ENCODE measurements around the gene PAK4. TPM values are rescaled to one million over a fixed set of nuclear protein-coding genes. Genes with fewer than 3 reads are reported as not detected.
"Not testable (repeated sequence)": the region's sequence is repeated elsewhere in the genome, so short reads cannot be mapped to it uniquely, and the experiment has no call there.

Gene PAK4
- total RNA-seq, 1 donor from 2014 or later = 0.82 TPM

DNA sequence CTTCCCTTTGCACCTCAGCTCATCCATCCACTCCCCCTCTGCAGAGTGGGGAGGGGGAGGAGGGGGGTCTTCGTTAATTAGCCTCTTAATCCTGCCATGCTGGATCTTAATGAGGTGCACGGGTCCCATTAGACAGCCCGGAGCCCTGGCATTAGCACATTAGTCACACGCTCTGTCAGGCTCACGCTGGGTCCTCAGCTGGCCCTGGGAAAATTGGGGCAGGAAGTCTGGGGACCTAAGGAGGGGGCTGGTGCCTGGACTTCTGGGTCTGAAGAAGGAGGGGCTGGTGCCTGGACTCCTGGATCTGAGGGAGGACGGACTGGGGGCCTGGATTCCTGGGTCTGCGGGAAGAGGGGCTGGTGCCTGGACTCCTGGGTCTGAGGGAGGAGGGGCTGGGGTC lies 70.7 kb downstream of the PAK4 start:
- DNase-seq (ENCODE audit: low spot score in 2 of 2) (no peak), FAIRE-seq (no peak)

DNA sequence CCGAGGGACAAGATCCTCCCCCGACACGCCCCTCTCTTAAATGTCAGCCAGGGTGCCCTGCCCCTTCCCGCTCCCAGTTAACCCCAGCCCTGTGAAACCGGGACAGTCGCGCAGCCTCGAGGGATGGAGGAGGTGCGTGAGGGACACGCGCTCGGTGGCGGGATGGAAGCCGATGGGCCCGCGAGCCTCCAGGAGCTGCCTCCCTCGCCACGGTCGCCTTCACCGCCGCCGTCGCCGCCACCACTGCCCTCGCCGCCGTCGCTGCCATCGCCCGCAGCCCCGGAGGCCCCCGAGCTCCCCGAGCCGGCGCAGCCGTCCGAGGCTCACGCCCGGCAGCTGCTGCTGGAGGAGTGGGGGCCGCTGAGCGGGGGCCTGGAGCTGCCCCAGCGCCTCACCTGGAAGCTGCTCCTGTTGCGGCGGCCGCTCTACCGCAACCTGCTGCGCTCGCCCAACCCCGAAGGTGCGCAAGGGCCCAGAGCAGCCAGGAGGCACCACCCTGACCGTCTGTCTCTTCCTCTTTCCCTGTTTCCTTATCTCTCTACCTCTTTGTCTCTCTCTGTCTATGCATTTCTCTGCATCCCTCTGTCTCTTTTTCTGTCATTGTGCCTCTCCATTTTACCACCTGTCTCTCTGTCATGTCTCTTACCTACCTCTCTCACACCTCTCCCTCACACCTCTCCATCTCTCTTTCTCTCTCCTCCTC lies 71.4 kb downstream of the PAK4 start, which contains the start of gene NCCRP1:
NCCRP1 (plus strand) TSS at position 105 of the 703 bp plus-strand sequence; CDS start at position 124, 19 bp downstream.
- no peak for DNase-seq (ENCODE audit: low spot score in 2 of 2)
- no peak for FAIRE-seq

DNA sequence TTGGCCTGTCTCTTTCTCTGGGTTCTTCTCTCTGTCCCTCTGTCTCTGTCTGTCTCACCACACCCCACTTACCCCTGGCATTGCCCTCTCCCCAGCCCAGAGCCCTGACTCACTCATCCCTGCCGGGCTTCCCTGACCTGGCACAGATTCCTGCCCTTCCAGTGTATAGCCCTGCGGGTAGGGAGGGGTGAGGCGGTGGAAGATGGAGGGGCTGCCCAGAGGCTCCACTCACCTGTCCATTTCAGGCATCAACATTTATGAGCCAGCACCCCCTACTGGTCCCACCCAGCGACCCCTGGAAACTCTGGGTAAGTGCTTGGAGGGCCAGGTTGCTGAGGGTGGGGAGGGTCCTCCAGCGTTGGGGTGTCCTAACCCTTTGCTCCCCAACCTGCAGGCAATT lies 72.2 kb downstream of the PAK4 start:
- FAIRE-seq = no peak
- no peak for DNase-seq (ENCODE audit: low spot score in 2 of 2)

DNA sequence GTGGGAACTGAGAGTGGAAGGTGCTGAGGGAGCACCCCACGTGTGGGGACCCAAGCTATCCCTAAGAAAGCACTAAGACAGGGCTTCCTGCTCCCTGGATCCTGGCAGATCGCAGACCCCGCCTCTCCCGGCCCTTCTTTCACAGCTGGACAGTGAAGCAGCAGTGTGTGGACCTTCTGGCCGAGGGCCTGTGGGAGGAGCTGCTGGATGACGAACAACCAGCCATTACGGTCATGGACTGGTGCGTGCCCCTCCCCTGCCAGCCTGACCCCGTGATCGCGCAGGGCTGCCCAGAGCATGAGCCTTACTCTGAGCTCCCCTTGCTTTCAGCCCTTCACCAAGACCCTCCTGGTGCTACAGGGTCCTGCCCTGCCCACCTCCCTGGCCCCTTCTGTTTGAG lies 73.4 kb downstream of the PAK4 start:
- DNase-seq (ENCODE audit: low spot score in 2 of 2) (peak; percentile 62 to 78), FAIRE-seq (no peak)

DNA sequence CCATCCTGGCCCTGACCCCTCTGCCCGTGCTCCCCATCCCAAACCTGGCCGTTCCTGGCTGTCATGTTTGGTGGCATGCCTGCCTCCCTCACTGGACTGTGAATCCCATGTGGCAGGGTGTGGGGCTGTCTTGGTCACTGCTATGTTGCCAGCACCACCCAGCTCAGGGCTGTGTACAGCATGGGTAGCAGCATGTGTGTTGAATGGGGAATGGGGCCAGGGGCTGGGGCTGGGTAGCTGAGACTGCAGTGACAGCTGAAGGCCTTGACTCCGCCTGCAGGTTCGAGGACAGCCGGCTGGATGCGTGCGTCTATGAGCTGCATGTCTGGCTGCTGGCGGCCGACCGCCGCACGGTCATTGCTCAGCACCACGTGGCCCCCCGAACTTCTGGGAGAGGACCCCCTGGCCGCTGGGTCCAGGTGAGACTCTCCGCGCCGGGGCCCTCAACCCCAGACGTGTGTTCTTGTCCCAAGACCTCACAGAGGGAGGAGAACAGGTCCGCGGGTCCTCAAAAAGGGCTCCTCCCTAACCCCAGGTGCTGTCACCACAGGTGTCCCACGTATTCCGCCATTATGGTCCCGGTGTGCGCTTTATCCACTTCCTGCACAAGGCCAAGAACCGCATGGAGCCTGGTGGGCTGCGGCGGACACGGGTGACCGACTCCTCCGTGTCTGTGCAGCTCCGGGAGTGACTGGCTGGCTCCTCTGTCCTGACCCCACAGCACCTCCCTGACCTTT lies 74.6 kb downstream of the PAK4 start:
- DNase-seq (ENCODE audit: low spot score in 2 of 2) (no peak), FAIRE-seq (no peak)

DNA sequence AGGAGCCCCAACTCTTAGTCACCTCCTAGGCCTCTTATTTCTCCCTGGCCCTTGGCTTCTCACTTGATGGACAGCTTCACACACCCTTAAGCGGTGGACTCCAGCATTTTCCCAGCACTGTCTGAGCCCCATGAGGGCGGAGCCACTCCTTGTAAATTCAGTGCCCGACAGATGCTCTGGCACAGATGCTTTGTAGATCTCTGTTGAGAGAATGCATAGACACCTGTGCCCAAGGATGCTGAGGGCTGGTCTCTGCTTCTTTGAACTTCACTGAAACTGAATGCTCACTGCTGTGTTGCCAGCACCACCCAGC lies 75.2 kb downstream of the PAK4 start:
- FAIRE-seq (no peak), DNase-seq (ENCODE audit: low spot score in 2 of 2) (no peak)

DNA sequence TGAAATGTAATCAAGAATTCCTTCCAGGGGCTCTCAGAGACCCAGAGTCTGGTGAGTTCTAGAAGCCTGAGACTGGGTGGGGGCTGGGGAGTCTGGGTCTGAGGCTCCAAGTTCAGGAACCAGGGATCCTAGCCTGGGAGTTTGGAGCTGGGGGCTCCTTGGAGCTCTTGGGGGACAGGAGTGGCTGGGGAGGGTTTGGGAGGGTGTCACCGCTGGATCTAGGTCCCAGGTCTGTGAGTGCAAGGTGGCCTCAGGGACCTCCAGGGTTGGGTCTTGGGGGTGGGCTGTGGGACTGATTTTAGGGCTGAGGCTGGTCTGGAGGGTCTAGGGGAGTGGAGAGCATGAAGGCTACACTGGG lies 77.4 kb downstream of the PAK4 start:
- FAIRE-seq (no peak), DNase-seq (ENCODE audit: low spot score in 2 of 2) (no peak)

DNA sequence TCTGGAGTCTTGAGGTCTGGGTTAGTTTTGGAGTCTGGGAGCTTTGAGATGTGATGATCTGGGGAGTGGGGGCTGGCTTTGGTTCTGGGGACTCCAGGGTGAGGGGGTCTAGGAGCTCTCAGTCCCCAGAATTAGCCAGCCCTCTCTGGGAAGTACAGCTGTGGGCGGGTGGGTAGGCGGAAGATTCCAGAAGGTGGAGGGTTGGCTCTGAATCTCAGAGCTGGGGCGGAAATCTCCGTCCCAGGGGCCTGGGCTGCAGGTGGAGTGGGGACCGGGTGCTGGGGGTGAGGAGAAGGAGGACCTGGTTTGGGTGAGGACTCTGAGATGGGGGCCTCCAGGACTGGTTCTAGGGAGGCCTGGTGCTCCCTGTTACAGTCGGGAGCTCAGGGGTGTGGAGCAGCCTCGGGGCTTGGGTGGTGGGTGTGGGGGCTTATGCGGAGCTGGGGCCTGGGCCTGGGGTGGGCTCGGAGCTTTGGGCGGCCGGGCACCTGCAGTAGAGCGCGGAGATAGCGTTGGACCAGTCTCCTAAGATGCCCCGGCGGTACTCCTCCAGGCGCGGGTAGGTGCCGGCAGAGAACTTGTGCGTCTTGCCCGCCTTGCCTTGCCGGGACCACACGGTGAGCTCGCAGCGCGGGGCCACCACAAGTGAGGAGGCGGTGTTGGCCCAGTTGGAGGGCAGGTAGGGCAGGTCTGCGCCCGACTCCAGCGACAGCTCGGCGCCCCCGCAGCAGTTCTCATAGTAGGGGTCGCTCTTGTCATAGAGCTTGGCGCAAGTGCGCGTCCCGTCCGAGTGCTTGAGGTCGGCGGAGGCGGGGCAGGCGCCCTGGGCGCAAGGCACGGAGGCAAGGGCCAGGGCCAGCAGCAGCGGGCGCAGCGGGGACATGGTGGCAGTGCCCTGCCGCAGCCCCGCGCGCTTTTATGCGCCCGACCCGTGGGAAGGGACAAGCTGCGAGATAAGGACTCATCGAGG lies 78.1 kb downstream of the PAK4 start, which contains the start of gene SYCN:
SYCN (minus strand) TSS at position 892 of the 970 bp plus-strand sequence; CDS start at position 883, 9 bp downstream.
- FAIRE-seq (no peak), DNase-seq (ENCODE audit: low spot score in 2 of 2) (no peak)

DNA sequence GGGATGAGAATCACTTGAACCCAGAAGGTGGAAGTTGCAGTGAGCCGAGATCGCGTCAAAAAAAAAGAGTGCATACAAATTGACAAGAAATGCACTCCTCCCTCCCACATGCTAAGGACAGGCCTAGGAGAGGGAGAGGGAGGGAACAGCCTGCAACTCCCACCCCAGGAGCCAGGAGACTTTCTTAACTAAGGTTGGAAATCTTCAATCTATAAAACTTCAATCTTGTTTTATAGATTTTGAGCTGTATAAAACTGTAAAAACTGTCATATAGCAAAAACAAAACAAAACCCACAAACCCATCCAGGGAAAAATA lies 79.8 kb downstream of the PAK4 start:
- FAIRE-seq (no peak), DNase-seq (ENCODE audit: low spot score in 2 of 2) (no peak)

DNA sequence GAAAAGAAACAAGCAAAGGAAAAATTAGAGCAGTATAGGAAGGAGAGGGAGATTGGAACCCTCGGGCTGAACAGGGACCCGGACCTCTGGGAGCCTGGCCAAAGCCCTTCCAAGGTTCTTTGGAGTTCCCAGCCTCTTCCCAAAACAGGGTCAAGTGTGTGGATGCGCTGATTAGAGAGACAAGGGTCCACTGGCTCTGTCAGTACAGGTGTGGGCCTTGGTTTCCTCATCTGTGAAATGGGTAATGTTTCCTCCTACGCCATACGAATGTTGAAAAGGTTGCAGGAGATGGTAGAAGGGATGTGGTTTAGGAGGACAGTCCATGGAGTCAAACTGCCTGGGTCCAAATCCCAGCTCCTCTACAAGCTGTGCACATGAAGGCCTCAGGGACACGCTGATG lies 80.5 kb downstream of the PAK4 start:
- no peak for FAIRE-seq
- no peak for DNase-seq (ENCODE audit: low spot score in 2 of 2)

DNA sequence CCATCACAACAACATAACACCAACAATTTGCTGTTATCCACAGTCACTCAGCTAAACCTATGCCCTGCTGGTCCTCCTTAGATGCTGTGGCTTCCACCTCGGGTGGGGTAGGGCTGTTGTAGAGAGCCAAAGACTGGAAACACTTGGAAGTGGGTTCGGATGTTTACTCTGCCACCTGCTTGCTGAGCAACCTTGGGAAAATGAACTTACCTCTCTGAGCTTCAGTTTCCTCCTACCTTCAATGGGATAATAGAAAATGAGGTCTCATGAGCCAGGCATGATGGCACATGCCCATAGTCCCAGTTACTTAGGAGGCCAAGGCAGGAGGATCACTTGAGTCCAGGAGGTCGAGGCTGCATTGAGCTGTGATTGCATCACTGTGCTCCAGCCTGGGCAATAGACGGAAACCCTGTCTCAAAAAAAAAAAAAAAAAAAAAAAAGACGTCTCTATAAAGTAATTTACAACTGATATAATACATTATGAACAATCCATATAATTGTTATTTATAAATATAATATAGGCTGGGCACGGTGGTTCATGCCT lies 81.8 kb downstream of the PAK4 start:
- FAIRE-seq (no peak), DNase-seq (ENCODE audit: low spot score in 2 of 2) (no peak)

DNA sequence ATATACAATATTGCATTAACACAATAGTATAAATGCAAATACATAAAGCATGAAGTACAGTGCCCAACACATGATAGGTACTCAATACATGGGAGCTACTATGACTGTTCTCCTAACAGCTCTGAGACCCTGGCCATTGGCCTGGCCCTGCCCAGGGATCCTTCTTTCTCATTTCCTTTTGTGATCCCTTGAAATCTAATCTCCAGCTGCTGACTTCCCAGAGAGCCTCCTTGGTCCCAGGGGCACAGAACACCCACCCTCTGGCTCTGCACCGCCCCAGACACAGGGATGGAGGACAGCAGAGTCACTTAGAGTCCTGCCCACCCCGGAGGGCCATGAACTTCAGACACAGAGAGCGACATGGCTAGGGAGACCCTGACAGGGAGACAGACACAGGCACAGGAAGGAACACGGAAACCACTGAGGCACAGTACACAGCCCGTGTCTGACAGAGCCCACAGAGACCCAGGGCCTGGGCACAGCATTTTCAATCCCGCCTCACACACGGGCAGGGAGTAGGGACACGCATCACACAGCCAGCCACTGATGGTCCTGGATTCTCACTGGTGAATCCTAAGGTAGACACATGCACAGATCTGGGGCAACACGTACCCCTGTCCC lies 82.7 kb downstream of the PAK4 start:
- FAIRE-seq (no peak), DNase-seq (ENCODE audit: low spot score in 2 of 2) (no peak)

DNA sequence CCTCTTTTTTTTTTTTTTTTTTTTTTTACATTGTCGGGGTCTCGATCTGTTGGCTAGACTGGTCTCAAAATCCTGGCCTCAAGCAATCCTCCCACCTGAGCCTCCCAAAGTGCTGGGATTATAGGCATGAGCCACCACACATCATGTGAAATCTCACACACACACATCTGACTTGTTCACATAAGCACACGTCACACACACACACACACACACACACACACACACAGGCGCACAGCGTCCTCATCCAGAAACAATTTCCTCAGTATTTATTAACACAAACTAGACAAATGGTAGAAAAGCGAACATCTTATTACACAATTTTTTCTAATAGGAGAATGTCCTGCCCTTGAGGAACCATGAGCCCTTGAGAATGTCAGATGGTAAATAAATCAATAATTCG lies 83.6 kb downstream of the PAK4 start:
- no peak for FAIRE-seq

DNA sequence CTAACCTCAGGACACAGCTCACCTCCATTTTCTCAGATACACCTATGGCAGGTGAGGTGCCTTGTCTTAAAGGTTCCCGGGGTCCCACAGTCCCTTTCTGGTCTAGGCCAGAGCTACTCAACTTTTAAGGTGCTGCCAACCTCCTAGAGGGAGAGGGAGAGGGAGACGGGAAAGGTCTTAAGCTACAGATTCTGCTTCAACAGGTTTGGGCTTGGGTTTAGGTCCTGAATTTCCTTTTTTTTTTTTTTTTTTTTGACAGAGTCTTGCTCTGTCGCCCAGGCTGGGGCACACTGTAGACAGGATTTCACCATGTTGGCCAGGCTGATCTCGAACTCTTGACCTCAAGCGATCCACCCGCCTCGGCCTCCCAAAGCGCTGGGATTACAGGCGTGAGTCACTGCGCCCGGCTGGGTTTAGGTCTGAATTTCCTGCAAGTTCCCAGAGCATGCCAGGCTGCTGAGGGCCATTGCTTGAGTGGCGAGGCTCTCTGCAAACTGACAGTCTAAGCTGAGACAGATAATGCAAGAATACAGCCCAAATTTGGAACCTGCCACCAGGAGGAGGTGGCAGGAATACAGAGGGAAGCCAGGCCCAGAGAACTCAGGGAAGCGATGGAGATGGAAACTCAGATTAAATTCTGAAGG lies 86.3 kb downstream of the PAK4 start:
- DNase-seq (ENCODE audit: low spot score in 2 of 2) (no peak), FAIRE-seq (no peak)

More for the DNA sequence above, 83.6 kb downstream of the PAK4 start:
- DNase-seq (ENCODE audit: low spot score in 2 of 2) = no peak

DNA sequence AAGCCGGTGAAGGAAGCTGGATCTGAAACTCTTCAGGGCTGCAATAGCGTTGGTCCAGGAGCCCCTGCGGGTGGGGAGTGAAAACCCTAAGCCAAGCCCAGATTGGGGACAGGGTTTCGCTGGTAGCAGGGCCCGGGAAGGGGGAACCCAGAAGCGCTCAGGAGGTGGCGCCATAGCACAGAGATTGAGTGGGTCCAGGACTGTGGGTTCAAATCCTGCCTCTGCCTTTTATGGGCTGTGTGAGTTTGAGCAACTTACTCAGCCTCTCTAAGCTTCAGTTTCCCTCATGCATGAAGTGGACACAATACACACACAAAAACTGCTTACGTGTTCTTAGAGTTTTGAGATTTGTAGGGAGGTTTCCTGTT lies 86.8 kb downstream of the PAK4 start:
- DNase-seq (ENCODE audit: low spot score in 2 of 2) (no peak), FAIRE-seq (no peak)

DNA sequence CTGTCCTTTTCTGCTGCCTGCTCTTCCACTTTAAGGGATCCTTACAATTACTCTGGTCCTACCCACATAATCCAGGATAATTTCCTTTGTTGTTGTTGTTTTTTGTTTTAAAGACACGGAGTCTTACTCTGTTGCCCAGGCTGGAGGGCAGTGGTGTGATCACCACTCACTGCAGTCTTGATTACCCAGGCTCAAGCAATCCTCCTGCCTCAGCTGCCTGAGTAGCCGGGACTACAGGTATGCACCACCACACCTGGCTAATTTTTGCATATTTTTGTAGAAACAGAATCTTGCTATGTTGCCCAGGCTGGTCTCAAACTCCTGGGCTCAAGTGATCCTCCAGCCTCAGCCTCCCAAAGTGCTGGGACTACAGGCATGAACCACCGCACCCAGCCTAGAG lies 89.7 kb downstream of the PAK4 start:
- not testable (repeated sequence) for DNase-seq (ENCODE audit: low spot score in 2 of 2); FAIRE-seq

DNA sequence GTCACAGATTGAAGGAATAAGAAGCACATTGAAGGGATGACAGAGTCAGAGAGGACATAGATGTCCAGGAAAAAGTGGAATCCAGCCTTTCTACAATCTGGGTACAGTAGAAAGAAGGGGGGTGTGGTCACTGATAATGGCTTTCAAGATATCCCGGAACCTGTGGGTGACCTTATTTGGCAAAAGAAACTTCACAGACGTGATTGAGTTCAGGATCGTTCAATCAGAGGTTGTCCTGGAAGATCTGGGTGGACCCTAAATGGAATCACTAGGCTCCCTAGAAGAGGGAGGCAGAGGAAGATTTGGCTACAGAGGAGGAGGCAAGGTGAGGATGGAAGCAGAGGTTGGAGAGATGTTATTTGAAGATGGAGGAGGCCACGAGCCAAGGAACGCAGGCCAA lies 91.5 kb downstream of the PAK4 start:
- FAIRE-seq (no peak), DNase-seq (ENCODE audit: low spot score in 2 of 2) (no peak)

DNA sequence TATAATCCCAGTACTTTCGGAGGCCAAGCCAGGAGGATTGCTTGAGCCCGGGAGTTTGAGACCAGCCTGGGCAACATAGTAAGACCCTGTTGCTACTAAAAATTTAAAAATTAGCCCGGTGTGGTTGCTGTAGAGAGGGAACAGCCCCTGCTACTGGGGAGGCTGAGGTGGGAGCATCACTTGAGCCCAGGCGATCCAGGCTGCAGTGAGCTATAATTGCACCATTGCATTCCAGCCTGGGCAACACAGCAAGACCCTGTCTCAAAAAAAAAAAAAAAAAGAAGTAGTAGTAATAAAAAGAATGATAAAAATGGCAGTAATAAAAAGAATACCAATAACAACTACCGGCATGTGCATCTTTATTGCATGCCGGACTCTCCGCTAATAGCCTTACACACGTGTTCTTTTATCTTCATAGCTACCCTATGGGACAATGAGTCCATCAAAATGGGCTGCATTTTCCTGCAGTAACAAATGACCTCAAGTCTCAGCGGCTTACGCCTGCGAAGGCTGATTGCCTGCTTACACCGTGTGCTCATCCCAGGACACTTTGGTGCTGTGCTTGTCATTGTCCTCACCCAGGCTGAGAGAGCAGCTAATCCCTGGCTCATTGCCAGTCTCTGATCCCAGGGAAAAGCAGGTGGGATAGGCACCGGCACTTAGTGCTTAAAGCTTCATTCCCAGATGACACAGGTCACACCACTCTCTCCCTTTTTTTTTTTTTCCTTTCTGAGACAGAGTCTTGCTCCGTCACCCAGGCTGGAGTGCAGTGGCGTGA lies 92.8 kb downstream of the PAK4 start:
- DNase-seq (ENCODE audit: low spot score in 2 of 2) (no peak), FAIRE-seq (no peak)

DNA sequence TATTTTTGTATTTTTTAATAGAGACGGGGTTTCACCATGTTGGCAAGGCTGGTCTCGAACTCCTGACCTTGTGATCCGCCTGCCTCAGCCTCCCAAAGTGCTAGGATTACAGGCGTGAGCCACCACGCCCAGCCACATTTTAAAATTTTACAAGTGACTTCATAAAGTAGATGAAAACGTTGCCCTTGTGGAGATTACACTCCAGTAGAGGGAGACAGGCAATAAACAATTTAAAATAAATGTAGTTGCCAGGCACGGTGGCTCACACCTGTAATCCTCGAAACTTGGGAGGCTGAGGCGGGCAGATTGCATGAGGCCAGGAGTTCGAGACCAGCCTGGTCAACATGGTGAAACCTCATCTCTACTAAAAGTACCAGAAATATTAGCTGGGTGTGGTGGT lies 93.5 kb downstream of the PAK4 start:
- not testable (repeated sequence) for FAIRE-seq

More for the DNA sequence above, 93.5 kb downstream of the PAK4 start:
- DNase-seq (ENCODE audit: low spot score in 2 of 2) = not testable (repeated sequence)
